Measurements from ENCODE around the gene TMEM89.

TMEM89 gene

DNA sequence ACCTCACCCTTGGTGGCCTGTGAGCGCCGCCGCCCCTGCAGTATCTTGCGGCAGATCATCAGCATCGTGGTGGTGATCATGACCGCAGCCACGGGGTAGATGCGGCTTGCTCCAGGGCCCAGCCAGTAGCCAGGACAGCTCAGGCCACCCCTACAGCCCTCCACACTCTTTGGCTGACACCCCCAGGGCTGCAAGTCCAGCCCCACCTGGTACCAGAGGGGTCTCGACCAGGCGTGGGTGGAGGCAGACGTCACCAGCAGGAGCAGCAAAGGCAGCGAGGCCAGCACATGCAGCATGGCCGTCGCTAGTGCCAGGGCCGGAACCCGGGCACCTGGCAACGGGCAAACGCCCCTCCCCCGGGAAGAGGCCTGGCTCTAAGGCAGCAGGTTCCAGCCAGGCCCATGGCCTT is at the start of gene TMEM89:
Gene TMEM89, minus strand, starts transcription at position 309 of the 409 bp plus-strand sequence. Its CDS starts 13 bp downstream, at position 296.
- FAIRE-seq = no peak

GRCh38 chr3:48664929-48665328 is 43.4 kb upstream of the TMEM89 start:
- no peak for FAIRE-seq

DNA sequence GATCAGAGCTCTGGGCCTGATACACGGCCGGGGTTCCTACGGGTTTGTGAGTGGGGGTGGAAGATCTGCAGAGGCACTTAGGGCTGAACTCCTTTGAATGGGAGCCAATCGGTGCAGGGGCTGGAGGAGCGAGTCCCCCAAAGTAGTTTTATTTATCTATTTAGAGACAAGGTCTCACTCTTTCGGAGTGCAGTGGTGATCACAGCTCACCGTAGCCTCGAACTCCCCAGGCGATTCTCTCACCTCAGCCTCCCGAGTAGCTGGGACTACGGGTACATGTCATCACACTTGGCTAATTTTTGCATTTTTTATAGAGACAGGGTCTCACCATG is 42.7 kb upstream of the TMEM89 start:
- no peak for FAIRE-seq

DNA sequence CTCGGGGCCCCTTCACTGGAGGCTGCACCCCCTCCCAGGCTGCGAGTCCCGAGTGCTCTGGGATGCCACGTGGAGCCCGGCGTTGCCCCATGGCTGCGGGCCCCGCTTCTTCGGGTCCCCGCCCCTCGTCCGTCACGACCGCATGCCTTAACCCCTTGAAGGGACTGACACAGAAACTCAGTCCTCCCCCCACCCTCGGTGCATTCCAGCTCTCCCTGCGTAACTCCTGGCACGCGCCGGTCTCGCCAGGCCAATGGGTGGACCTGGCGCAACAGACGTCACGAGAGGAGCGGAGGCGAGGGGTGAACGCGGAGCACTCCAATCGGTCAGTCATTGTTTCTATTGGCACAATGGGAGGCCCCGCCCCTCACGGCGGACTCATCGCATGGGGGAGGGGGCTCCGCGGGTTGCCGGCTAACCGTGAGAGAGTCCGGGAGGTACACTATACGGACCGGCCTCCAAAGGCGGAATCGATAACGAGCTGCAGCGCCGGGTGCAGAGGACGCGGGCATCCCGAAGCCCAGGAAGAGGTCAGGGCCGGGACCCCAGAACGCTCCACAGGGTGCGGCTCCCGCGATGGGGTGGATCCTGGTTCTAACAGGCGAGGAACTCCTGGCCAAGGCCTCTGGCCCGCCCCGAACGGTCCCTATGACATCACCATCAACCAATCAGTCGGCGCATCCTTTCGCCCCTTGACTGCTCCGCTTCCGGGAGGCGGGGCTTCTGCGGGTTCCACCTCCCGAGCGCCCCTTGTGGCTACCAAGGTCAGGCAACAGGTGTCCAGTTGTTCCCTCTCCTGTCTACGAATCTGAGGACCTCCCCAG is 42.1 kb upstream of the TMEM89 start:
- FAIRE-seq = peak; percentile 19

GRCh38 chr3:48662753-48663488 is 41.4 kb upstream of the TMEM89 start, which contains the start of gene CELSR3:
Gene CELSR3, minus strand, starts transcription at chr3:48662886. Its CDS starts 252 bp downstream, at chr3:48662634.
- FAIRE-seq = peak; percentile 88

DNA sequence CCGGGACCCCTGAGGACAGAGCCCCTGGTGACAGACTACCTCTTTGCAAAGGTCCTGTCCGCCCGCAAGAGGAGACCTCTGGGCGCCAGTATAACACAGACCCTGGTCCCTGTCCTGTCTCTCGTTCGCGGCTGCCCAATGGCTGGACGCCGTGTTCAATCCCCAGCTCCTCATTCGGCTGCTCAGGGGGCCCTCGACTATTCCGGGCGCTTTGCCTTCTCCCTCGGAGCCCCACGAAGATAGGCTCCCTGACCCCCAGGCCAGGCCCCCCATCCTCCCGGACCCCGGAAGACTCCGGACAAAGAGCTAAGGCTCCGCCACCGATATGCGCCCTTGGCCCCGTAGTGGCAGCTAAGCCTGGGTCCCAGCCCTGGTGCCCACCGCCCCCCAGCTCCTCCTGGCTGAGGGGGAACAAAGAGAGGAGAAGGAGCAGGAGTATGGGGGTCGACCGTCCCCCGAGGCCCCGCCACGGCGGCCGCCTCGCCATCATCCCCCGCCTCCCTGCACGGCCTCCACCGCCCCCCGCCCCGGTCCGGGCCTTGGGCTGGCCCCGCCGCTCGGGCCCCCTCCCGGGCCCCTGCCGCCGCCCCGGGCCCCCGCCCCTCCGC is 40.7 kb upstream of the TMEM89 start:
- no peak for FAIRE-seq

GRCh38 chr3:48661501-48662144 is 40.1 kb upstream of the TMEM89 start:
- no peak for FAIRE-seq

GRCh38 chr3:48660800-48661400 is 39.3 kb upstream of the TMEM89 start:
- no peak for FAIRE-seq

DNA sequence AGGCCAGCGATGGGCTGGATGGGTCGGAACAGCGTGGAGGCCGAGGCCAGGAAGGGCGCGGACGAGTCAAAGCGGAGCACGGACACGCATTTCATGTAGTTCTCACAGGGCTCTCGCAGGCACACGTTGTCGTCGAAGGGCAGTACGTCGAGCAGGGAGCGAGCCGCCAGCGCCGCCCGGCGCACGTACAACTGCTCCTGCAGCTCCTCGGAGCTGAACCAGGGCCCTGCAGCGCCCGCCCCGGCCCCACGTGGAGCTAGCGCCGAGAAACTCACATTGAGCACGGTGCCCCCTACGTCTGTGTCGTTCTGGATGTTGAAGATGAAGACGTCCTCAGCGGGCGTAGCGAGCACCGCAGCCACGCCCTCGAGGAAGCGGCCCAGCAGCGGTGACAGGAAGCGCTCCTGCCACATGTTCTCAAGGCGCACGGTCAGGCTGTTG is 35.3 kb upstream of the TMEM89 start:
- FAIRE-seq = no peak

GRCh38 chr3:48656061-48656840 is 34.7 kb upstream of the TMEM89 start:
- no peak for FAIRE-seq

DNA sequence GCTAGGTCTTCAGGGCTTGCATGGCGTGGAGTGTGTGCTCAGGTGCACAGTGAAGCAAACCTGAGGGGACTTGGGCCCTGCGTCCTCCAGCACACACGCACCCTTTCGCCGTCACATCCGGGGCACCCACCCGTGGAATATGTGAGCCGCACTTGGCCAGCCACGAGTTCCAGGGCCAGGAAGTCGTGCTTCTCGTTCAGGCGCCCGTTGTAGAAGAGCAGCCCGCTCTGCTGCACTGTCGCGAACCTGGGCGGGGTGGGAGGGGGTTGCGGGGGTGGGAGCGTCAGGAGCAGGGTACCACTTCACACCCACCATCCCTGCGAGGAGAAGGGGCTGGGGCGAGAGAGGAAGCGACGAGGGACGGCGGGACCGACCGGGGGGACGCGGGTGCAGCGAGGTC is 34.0 kb upstream of the TMEM89 start:
- FAIRE-seq = no peak

DNA sequence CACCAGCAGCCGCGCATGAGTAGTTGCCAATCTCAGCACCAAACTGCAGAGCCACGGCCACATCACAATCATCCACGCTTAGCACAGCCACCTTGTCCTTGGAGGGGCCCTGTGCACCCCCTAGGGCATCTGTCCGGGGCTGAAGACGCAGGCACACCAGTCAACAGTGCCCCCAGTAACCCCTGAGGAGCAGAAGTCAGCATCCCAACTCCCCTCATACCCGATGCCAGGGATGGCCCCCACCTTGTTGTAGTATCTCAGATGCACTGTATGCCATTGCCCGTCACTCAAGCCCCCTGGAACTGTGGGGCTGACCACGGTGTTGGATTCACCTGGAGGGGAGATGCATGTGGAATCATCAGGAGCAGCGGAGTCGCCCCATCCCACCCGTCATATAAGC is 33.5 kb upstream of the TMEM89 start:
- FAIRE-seq = no peak

DNA sequence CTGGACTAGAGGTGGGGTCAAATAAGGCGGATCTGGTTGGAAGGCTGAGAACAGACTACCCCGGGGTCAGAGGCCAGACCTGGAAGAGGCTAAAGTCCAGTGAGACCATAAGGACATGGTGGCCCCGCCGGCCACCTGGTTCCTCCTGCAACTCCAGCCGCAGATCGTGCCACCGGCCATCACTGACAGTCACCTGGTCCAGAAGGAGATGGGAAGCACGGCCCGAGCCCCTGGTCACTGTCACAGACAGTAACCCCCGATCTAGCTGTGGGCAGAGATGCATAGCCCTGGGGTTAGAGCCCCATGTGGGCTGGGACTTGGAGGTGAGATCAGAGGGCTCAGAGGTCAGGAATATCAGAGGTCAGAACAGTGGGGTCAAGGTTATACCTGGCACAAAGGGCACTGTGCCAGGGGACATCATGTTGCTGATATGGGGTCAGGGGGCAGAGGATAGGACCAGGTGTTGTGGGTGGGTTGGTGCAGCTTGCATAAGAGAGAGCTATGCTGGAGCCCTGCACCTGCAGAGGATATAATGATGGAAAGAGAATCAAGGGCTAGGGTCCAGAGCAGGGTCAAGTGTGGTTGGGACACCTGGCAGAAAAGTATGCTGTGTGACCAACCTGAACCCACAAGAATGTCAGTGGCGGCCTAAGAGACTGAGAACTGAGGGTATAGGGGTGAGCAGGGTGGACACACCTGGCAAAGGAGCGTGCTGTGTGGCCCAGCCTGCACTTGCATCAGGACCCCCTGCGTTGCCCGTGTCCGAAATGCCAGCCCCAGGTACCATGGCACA is 31.6 kb upstream of the TMEM89 start:
- FAIRE-seq = no peak

DNA sequence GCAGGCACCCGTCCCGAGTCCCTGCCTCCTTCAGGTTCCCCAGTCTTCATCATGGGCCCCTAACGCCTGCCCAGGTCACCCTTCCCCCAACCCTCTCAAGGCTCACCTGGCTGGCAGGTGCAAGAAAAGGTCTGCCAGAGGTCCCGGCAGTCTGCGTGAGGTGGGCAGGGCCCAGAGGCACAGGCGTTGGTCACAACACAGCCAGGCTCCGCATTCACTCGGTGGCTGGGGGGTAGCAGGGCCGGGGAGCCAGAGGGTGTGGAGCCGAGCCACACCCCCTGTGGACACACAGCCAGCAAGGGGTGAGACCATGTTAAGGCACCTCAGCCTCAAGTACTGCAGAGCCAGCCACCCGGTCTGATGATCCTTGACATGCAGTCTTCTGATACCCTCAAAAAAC is 30.2 kb upstream of the TMEM89 start:
- no peak for FAIRE-seq

GRCh38 chr3:48650723-48651122 is 29.2 kb upstream of the TMEM89 start:
- FAIRE-seq = no peak

DNA sequence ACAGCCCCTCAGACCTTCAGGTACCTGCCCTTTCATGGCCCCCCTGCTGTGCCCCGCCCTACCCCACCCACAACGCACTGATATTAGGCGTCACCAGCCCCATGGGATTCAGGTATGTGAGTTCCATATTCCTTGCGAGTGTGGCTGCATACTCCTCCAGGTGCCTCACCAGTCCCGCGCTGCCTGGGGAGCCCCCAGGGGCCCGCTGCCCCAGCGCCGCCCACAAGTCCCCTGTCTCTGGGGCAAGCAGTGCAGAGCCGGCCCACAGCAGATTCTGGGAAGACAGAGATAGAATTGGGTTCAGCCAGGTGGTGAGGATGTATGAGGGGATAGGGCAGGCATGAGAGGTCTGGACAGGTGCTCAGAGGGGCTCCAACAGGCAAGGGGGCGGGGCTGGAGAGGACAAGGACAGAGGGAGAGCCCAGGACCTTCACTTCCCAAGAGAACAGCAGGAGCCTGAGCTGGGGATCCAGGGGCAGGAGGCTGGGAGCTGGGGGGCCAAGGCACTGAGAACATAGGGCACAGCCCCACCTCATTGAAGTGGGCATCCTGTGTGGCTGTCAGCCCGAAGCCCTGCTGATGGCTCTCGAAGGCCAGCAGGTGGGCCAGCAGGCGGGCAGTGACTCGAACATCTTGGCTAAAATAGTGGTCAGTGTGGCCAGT is 26.8 kb upstream of the TMEM89 start:
- no peak for FAIRE-seq

- no peak for FAIRE-seq
Observed at GRCh38 chr3:48647714-48648113, 26.1 kb upstream of the TMEM89 start.

GRCh38 chr3:48644898-48645760 is 23.6 kb upstream of the TMEM89 start:
- FAIRE-seq = no peak

GRCh38 chr3:48642605-48643004 is 21.0 kb upstream of the TMEM89 start:
- FAIRE-seq = no peak

- no peak for FAIRE-seq
Observed at GRCh38 chr3:48641396-48641795, 19.8 kb upstream of the TMEM89 start.

Data from A204.1 (cell line).